ENCODE data around the gene CD34.

CD34 gene

GRCh38 chr1:207923561-207923960 lies 12.6 kb upstream of the CD34 start:
- H3K36me3 ChIP-seq (ENCODE audit: insufficient read depth, low read length) = no peaks in the 10 kb centered on the region
- no peak overlapping the region for H3K4me2 ChIP-seq (ENCODE audit: low read length)
- no peak overlapping the region for H3K9ac ChIP-seq (ENCODE audit: low read length)
- H3K4me1 ChIP-seq (ENCODE audit: insufficient read depth, low read length, severe bottlenecking) = no peaks in the 10 kb centered on the region
- H3K9me2 ChIP-seq (ENCODE audit: low read depth, low read length) = no peaks in the 10 kb centered on the region
- no peaks in the 10 kb centered on the region for H3F3A ChIP-seq (ENCODE audit: insufficient read depth, low read length)
- H4K20me1 ChIP-seq (ENCODE audit: insufficient read depth, low read length) = no peaks in the 10 kb centered on the region
- TF ChIP-seq, protein P1, sequence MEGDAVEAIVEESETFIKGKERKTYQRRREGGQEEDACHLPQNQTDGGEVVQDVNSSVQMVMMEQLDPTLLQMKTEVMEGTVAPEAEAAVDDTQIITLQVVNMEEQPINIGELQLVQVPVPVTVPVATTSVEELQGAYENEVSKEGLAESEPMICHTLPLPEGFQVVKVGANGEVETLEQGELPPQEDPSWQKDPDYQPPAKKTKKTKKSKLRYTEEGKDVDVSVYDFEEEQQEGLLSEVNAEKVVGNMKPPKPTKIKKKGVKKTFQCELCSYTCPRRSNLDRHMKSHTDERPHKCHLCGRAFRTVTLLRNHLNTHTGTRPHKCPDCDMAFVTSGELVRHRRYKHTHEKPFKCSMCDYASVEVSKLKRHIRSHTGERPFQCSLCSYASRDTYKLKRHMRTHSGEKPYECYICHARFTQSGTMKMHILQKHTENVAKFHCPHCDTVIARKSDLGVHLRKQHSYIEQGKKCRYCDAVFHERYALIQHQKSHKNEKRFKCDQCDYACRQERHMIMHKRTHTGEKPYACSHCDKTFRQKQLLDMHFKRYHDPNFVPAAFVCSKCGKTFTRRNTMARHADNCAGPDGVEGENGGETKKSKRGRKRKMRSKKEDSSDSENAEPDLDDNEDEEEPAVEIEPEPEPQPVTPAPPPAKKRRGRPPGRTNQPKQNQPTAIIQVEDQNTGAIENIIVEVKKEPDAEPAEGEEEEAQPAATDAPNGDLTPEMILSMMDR (IDR thresholded peaks at IDR 0.05; ENCODE audit: low read length) = no peak
- no peak for TF ChIP-seq EZH2 (IDR thresholded peaks at IDR 0.05; ENCODE audit: borderline replicate concordance, low read length)
- H3K27me3 ChIP-seq (ENCODE audit: insufficient read depth, low read length) = no peaks in the 10 kb centered on the region; the same call in 1 of the 2 replicates
- H3K79me2 ChIP-seq (ENCODE audit: insufficient read depth, low read length) = no peaks in the 10 kb centered on the region
- no peak overlapping the region for H2AFZ ChIP-seq (ENCODE audit: low read length)
- H3K4me3 ChIP-seq (ENCODE audit: low read depth, low read length, poor library complexity, severe bottlenecking) = no peak overlapping the region
- H3K27ac ChIP-seq (ENCODE audit: low read depth, low read length, poor library complexity, severe bottlenecking) = no peak overlapping the region
- H3K9me3 ChIP-seq (ENCODE audit: low read length) = no peaks in the 10 kb centered on the region

DNA sequence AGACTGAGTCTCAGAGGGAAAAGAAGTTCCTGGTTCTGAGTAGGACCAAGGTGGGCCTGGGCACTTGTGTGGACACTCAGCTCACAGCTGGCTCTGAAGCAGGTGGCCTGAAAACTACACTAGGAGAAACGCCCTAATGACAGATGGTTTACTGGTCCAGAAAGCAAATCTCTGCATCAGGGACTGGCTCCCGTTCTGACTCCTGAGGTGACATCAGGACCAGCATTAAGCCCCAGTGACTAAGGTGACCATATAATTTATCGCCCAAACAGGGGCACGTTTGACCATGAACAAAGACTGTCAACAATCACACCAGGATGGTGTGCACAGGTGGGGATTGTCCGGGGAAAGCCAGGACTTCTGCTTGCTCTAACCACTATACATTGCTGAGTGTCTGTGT lies 12.2 kb upstream of the CD34 start:
- H4K20me1 ChIP-seq (ENCODE audit: insufficient read depth, low read length) = no peaks in the 10 kb centered on the region
- no peaks in the 10 kb centered on the region for H3K36me3 ChIP-seq (ENCODE audit: insufficient read depth, low read length)
- H3K4me1 ChIP-seq (ENCODE audit: insufficient read depth, low read length, severe bottlenecking) = no peaks in the 10 kb centered on the region
- H3K27ac ChIP-seq (ENCODE audit: low read depth, low read length, poor library complexity, severe bottlenecking) = no peak overlapping the region
- no peak overlapping the region for H3K4me3 ChIP-seq (ENCODE audit: low read depth, low read length, poor library complexity, severe bottlenecking)
- H3K9ac ChIP-seq (ENCODE audit: low read length) = no peak overlapping the region
- no peak overlapping the region for H3K4me2 ChIP-seq (ENCODE audit: low read length)
- TF ChIP-seq, protein P1 (IDR thresholded peaks at IDR 0.05; ENCODE audit: low read length) = no peak
- no peak for TF ChIP-seq EZH2 (IDR thresholded peaks at IDR 0.05; ENCODE audit: borderline replicate concordance, low read length)
- no peaks in the 10 kb centered on the region for H3F3A ChIP-seq (ENCODE audit: insufficient read depth, low read length)
- H2AFZ ChIP-seq (ENCODE audit: low read length) = no peak overlapping the region
- no peaks in the 10 kb centered on the region for H3K79me2 ChIP-seq (ENCODE audit: insufficient read depth, low read length)
- no peaks in the 10 kb centered on the region for H3K9me3 ChIP-seq (ENCODE audit: low read length)
- no peaks in the 10 kb centered on the region; the same call in 1 of the 2 replicates for H3K27me3 ChIP-seq (ENCODE audit: insufficient read depth, low read length)
- H3K9me2 ChIP-seq (ENCODE audit: low read depth, low read length) = no peaks in the 10 kb centered on the region

DNA sequence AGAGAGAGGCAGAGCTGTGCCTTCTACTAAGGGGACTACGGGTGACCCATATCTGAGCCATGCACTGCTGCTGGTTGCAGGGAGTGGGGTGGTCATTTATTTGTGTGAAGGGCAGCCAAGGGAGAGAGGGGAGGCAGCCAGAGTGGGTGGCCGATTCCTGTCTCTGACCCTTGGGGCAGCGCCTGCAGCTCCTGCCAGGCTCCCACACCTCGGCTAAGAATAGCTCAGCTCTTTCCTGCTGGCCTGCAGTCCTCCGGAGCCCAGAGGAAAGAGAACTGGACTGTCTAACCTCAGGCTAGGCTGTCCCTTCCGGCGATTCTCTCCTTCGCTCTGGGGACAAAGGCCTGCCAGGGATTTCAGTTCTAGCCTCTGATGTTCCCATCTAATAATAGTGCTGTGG lies 11.6 kb upstream of the CD34 start:
- no peaks in the 10 kb centered on the region for H4K20me1 ChIP-seq (ENCODE audit: insufficient read depth, low read length)
- H3K9me2 ChIP-seq (ENCODE audit: low read depth, low read length) = no peaks in the 10 kb centered on the region
- no peaks in the 10 kb centered on the region for H3K27me3 ChIP-seq (ENCODE audit: insufficient read depth, low read length)
- no peaks in the 10 kb centered on the region for H3K9me3 ChIP-seq (ENCODE audit: low read length)
- no peaks in the 10 kb centered on the region for H3K4me1 ChIP-seq (ENCODE audit: insufficient read depth, low read length, severe bottlenecking)
- no peak overlapping the region for H3K4me2 ChIP-seq (ENCODE audit: low read length)
- no peak overlapping the region for H3K9ac ChIP-seq (ENCODE audit: low read length)
- H3K27ac ChIP-seq (ENCODE audit: low read depth, low read length, poor library complexity, severe bottlenecking) = no peak overlapping the region
- H3K79me2 ChIP-seq (ENCODE audit: insufficient read depth, low read length) = no peaks in the 10 kb centered on the region
- no peak for TF ChIP-seq EZH2 (IDR thresholded peaks at IDR 0.05; ENCODE audit: borderline replicate concordance, low read length)
- TF ChIP-seq, protein P1 (IDR thresholded peaks at IDR 0.05; ENCODE audit: low read length) = no peak
- H3K36me3 ChIP-seq (ENCODE audit: insufficient read depth, low read length) = no peaks in the 10 kb centered on the region
- H3F3A ChIP-seq (ENCODE audit: insufficient read depth, low read length) = no peaks in the 10 kb centered on the region
- no peak overlapping the region for H3K4me3 ChIP-seq (ENCODE audit: low read depth, low read length, poor library complexity, severe bottlenecking)
- no peak overlapping the region for H2AFZ ChIP-seq (ENCODE audit: low read length)
